HCT116 (cell line): ENCODE results near the gene PSMD3. TPM values are rescaled to one million over a fixed set of nuclear protein-coding genes. Genes with fewer than 3 reads are reported as not detected.

ENCODE experiments used
- ATAC-seq: fragments of 200-7000 bp; cut with Tn5 transposase; 2 replicates; pipeline ENCODE4 v1.9.1; 2020; ENCODE audit warnings: mild to moderate bottlenecking, moderate library complexity
- BruUV-seq: library from RNA; stranded (reverse); fragments of 400-500 nt; replicated peaks from 2 replicates; lab custom pipeline; 2021; lab: Mats Ljungman, UMichigan
- CTCF ChIA-PET: fragments of 300-600 bp; sonication (Branson Sonifier 250); formaldehyde crosslinking; loops from one replicate; lab custom pipeline; 2021; ENCODE audit warnings: antibody characterized with exemption; lab: Charles Lee
- POLR2A ChIA-PET: fragments of 300-600, 350-600 bp; sonication (Branson Sonifier 250); formaldehyde crosslinking; loops from one replicate; lab custom pipeline; 2021; ENCODE audit warnings: antibody characterized with exemption; lab: Charles Lee
- RAD21 ChIA-PET, 2 experiments: fragments of 300-600 bp; sonication (Branson Sonifier 250); formaldehyde crosslinking; loops; one replicate each; lab custom pipeline; 2023; ENCODE audit warnings: low total read pairs in 2 of 2; ENCODE audit not compliant: uncharacterized antibody in 2 of 2, unreplicated experiment in 2 of 2, low non-redundant PET in 1 of 2; lab: Charles Lee
- DNase-seq: peaks from one replicate; pipeline ENCODE4 v3.0.0-alpha.2; 2010; ENCODE audit warnings: low read depth, low spot score
- H2AFZ ChIP-seq: fragments of 200-600 bp; shearing (Covaris generic), sonication (generic); 2 replicates; pipeline ENCODE4 v1.6.1; 2017; ENCODE audit warnings: low read depth, mixed run types, mixed read lengths, antibody characterized with exemption, low read length; ENCODE audit not compliant: poor library complexity, severe bottlenecking
- H3K27ac ChIP-seq: 2 replicates; pipeline ENCODE4 v1.5.1; 2012; ENCODE audit warnings: low read depth, low read length
- H3K27me3 ChIP-seq: fragments of 200-600 bp; sonication (generic); 2 replicates; pipeline ENCODE4 v1.6.1; 2016; ENCODE audit warnings: mixed run types, low read length, mixed read lengths; ENCODE audit not compliant: insufficient read depth
- H3K36me3 ChIP-seq, 2 experiments: fragments of 200-500 bp in 1 of 2; fragments of 200-600 bp in 1 of 2; sonication (Bioruptor generic) in 1 of 2; sonication (generic) in 1 of 2; 2 replicates each; pipeline versions ENCODE4 v1.5.1 to v1.6.1; 2014 to 2016; ENCODE audit warnings: low read length in 2 of 2, inconsistent platforms in 1 of 2, mixed read lengths in 1 of 2, mixed run types in 1 of 2; ENCODE audit not compliant: insufficient read depth in 2 of 2, control insufficient read depth in 1 of 2
- H3K4me1 ChIP-seq, 2 experiments: fragments of 200-600 bp in 1 of 2; sonication (generic) in 1 of 2; 2 replicates each; pipeline versions ENCODE4 v1.5.1 to v1.6.1; 2012 to 2017; ENCODE audit warnings: low read length in 2 of 2, inconsistent platforms in 1 of 2, mild to moderate bottlenecking in 1 of 2, mixed read lengths in 1 of 2, mixed run types in 1 of 2, moderate library complexity in 1 of 2; ENCODE audit not compliant: insufficient read depth in 2 of 2, control insufficient read depth in 1 of 2
- H3K4me2 ChIP-seq: fragments of 200-600 bp; sonication (generic); 2 replicates; pipeline ENCODE4 v1.6.1; 2017; ENCODE audit warnings: mixed run types, low read length, mixed read lengths
- H3K4me3 ChIP-seq, 2 experiments: fragments of 200-600 bp in 1 of 2; sonication (generic) in 1 of 2; replicated peaks in 1 of 2; 2 replicates each; pipeline ENCODE4 v1.5.1; 2011 to 2016; ENCODE audit warnings: low read length in 2 of 2, control low read depth in 1 of 2, low read depth in 1 of 2, mild to moderate bottlenecking in 1 of 2, mixed read lengths in 1 of 2, mixed run types in 1 of 2
- H3K79me2 ChIP-seq: fragments of 200-600 bp; sonication (generic); 2 replicates; pipeline ENCODE4 v1.6.1; 2017; ENCODE audit warnings: mild to moderate bottlenecking, mixed run types, low read length, moderate library complexity, mixed read lengths; ENCODE audit not compliant: insufficient read depth
- H3K9ac ChIP-seq: fragments of 200-600 bp; sonication (generic); 2 replicates; pipeline ENCODE4 v1.6.1; 2016; ENCODE audit warnings: low read length, mixed read lengths
- H3K9me2 ChIP-seq: fragments of 200-600 bp; sonication (generic), shearing (Covaris generic); 2 replicates; pipeline ENCODE4 v1.6.1; 2017; ENCODE audit warnings: mixed run types, mild to moderate bottlenecking, moderate library complexity; ENCODE audit not compliant: insufficient read depth
- H3K9me3 ChIP-seq, 2 experiments: fragments of 200-500 bp in 1 of 2; fragments of 200-600 bp in 1 of 2; sonication (Bioruptor generic) in 1 of 2; sonication (generic) in 1 of 2; 2 replicates each; pipeline ENCODE4 v1.6.1; 2014 to 2017; ENCODE audit warnings: low read length in 2 of 2, mixed read lengths in 2 of 2, inconsistent platforms in 1 of 2, low read depth in 1 of 2, mild to moderate bottlenecking in 1 of 2, mixed run types in 1 of 2, moderate library complexity in 1 of 2; ENCODE audit not compliant: control insufficient read depth in 1 of 2, insufficient read depth in 1 of 2
- H4K20me1 ChIP-seq: fragments of 200-600 bp; sonication (generic), shearing (Covaris generic); 2 replicates; pipeline ENCODE4 v1.6.1; 2017; ENCODE audit warnings: mixed run types, mild to moderate bottlenecking, moderate library complexity; ENCODE audit not compliant: insufficient read depth
- CTCF ChIP-seq, 3 experiments: fragments of 200-600 bp in 1 of 3; sonication (generic) in 1 of 3; IDR thresholded peaks in 2 of 3; conservative IDR thresholded peaks in 1 of 3; 2 replicates each; pipeline ENCODE4 v1.5.1; 2012 to 2017; ENCODE audit warnings: low read depth in 2 of 3, low read length in 2 of 3, antibody characterized with exemption in 1 of 3, borderline replicate concordance in 1 of 3, control low read depth in 1 of 3, mild to moderate bottlenecking in 1 of 3, mixed read lengths in 1 of 3, mixed run types in 1 of 3, moderate library complexity in 1 of 3; ENCODE audit not compliant: insufficient read depth in 1 of 3
- RAD21 ChIP-seq: IDR thresholded peaks from 2 replicates; pipeline ENCODE4 v1.6.1; 2012; ENCODE audit warnings: low read depth, mild to moderate bottlenecking
- ZNF274 ChIP-seq: fragments of 200-500 bp; sonication (Bioruptor generic); IDR thresholded peaks from 2 replicates; pipeline ENCODE4 v1.6.1; 2014; ENCODE audit warnings: mild to moderate bottlenecking, low read depth, low read length, inconsistent platforms
- intact Hi-C: fragments of 100-400 bp; cut with micrococcal nuclease; formaldehyde crosslinking; loops from 2 replicates; pipeline ENCODE4 v1.10.0; 2022
- total RNA-seq: library from RNA; stranded (reverse); gene quantifications from one replicate; pipeline ENCODE4 v1.2.1, GENCODE V29; 2021; ENCODE audit not compliant: unreplicated experiment

PSMD3 gene
- total RNA-seq, 1 experiment from 2014 or later = 152 TPM

GRCh38 chr17:40035162-40035559 lies 54.6 kb downstream of the PSMD3 start:
- Histone ChIP-seq H3K79me2 (no peaks in the 10 kb centered on the region), H3K36me3 (peaks cover 14 to 19% of the 10 kb centered on the region in 2 experiments; a peak in 3 of 4 replicates), H3K27me3 (no peaks in the 10 kb centered on the region), H3K27ac (no peak overlapping the region), H3K9me2 (no peaks in the 10 kb centered on the region), H3K9me3 (no peaks in the 10 kb centered on the region), H3K4me3 (no peak overlapping the region), H2AFZ (no peak overlapping the region), H3K4me1 (peaks cover 3 to 8% of the 10 kb centered on the region in 2 experiments; a peak in 3 of 4 replicates), H4K20me1 (no peaks in the 10 kb centered on the region), H3K4me2 (no peak overlapping the region), H3K9ac (no peak overlapping the region)
- intact Hi-C loops = no loop called here
- ChIA-PET POLR2A (interaction anchor here (1.3 kb wide), 1 partner anchor 64 kb away, joined by 3 read pairs; no protein-coding TSS in a partner anchor), CTCF (interaction anchor here (0.5 to 2.9 kb wide), 17 partner anchors 8 to 260 kb away, joined by 3 to 12 read pairs (median 3); no protein-coding TSS in a partner anchor), RAD21 (interaction anchor here (0.6 to 1.8 kb wide), 5 partner anchors 22 to 78 kb away, joined by 3 to 6 read pairs (median 4); no protein-coding TSS in a partner anchor)
- no peak for TF ChIP-seq ZNF274
- TF ChIP-seq CTCF (IDR thresholded peaks at IDR 0.05 in 2 of 3, conservative IDR thresholded peaks at IDR 0.05 in 1 of 3; ENCODE audit: borderline replicate concordance in 1 of 3, insufficient read depth in 1 of 3, low read depth in 2 of 3, low read length in 2 of 3) = peak; percentile 59 to 92 (median 91); a peak in 5 of 6 replicates
- TF ChIP-seq RAD21 = peak; percentile 58
- BruUV-seq = no TSS peak
- DNase-seq = no peak
- peak; percentile 96 for ATAC-seq

- CTCF ChIA-PET = interaction anchor here (0.7 to 2.5 kb wide), 8 partner anchors 9 to 74 kb away, joined by 3 to 12 read pairs (median 3); partner anchors contain the start of gene MED24
- intact Hi-C loops = loop anchor here (2.0 kb wide), 1 partner anchor 48 kb away; no protein-coding TSS in a partner anchor
These were observed 58.4 kb downstream of the PSMD3 start for GRCh38 chr17:40038882-40039513.

More at GRCh38 chr17:40038882-40039513, 58.4 kb downstream of the PSMD3 start:
- no peaks in the 10 kb centered on the region for H3K79me2 ChIP-seq
- H3K4me3 ChIP-seq = no peak overlapping the region
- H3K27me3 ChIP-seq = no peaks in the 10 kb centered on the region
- DNase-seq (peak; percentile 37), ATAC-seq (peak; percentile 64)
- no peak overlapping the region for H2AFZ ChIP-seq
- peaks cover 5 to 7% of the 10 kb centered on the region in 2 experiments; a peak in 2 of 4 replicates for H3K36me3 ChIP-seq
- no peaks in the 10 kb centered on the region for H3K9me2 ChIP-seq
- RAD21 ChIA-PET = no interaction called here
- H3K4me1 ChIP-seq = peaks cover 3 to 8% of the 10 kb centered on the region in 2 experiments; a peak in 3 of 4 replicates
- TF ChIP-seq RAD21 = peak; percentile 56
- TF ChIP-seq CTCF (IDR thresholded peaks at IDR 0.05 in 2 of 3, conservative IDR thresholded peaks at IDR 0.05 in 1 of 3; ENCODE audit: borderline replicate concordance in 1 of 3, insufficient read depth in 1 of 3, low read depth in 2 of 3, low read length in 2 of 3) = peak; percentile 36 to 81 (median 76); a peak in 5 of 6 replicates
- TF ChIP-seq ZNF274 = no peak
- peak overlapping the region; percentile 44; the same call in 1 of the 2 replicates for H3K4me2 ChIP-seq
- H3K9me3 ChIP-seq = no peaks in the 10 kb centered on the region
- POLR2A ChIA-PET = interaction anchor here (0.8 to 1.0 kb wide), 2 partner anchors 15 to 60 kb away, joined by 3 to 4 read pairs; partner anchors contain the start of gene MED24
- H3K9ac ChIP-seq = no peak overlapping the region
- BruUV-seq = no TSS peak
- no peak overlapping the region for H3K27ac ChIP-seq
- H4K20me1 ChIP-seq = no peaks in the 10 kb centered on the region
